ENCODE results near the gene SNX30.
A peak's percentile ranks its signal among the peaks of the same experiment; 100 is the strongest.
"Not testable (repeated sequence)": the region's sequence is repeated elsewhere in the genome, so short reads cannot be mapped to it uniquely, and the experiment has no call there.

Gene SNX30
- total RNA-seq: 30.6 to 31.7 reads per million in 2 donors

GRCh38 chr9:112750016-112750763, at the start of gene SNX30:
Gene SNX30 (plus strand): TSS chr9:112750760. CDS start chr9:112751002, 242 bp downstream.
- DNase-seq: peak; percentile 45 to 91 (median 69)

GRCh38 chr9:112703304-112703703, 47.3 kb upstream of the SNX30 start:
- DNase-seq: no peak

GRCh38 chr9:112705768-112706427, 44.7 kb upstream of the SNX30 start:
- DNase-seq: no peak

- DNase-seq: no peak
Measured at GRCh38 chr9:112711050-112711689, 39.4 kb upstream of the SNX30 start.

- no peak for DNase-seq
Measured at GRCh38 chr9:112712678-112713077, 37.9 kb upstream of the SNX30 start.

- peak; percentile 96 to 99 (median 97) for DNase-seq
Measured at GRCh38 chr9:112717661-112718331, 32.8 kb upstream of the SNX30 start, which contains the start of gene INIP. Gene INIP (minus strand): TSS chr9:112718117. CDS start chr9:112716485, 1,632 bp downstream.

GRCh38 chr9:112719241-112719691, 31.3 kb upstream of the SNX30 start:
- peak in 1 of 5 experiments; percentile 75 for DNase-seq

GRCh38 chr9:112719696-112720095, 30.9 kb upstream of the SNX30 start:
- no peak for DNase-seq

GRCh38 chr9:112720113-112720780, 30.3 kb upstream of the SNX30 start:
- no peak for DNase-seq

- DNase-seq: not testable (repeated sequence)
Measured at GRCh38 chr9:112722749-112723148, 27.8 kb upstream of the SNX30 start.

GRCh38 chr9:112725961-112726360, 24.6 kb upstream of the SNX30 start:
- no peak for DNase-seq

GRCh38 chr9:112726428-112726827, 24.1 kb upstream of the SNX30 start:
- no peak for DNase-seq

- no peak for DNase-seq
Measured at GRCh38 chr9:112728401-112728800, 22.2 kb upstream of the SNX30 start.

- DNase-seq: no peak
Measured at GRCh38 chr9:112731971-112732370, 18.6 kb upstream of the SNX30 start.

GRCh38 chr9:112734892-112735291, 15.7 kb upstream of the SNX30 start:
- DNase-seq: peak in 2 of 5 experiments; percentile 63 to 84

GRCh38 chr9:112743216-112743836, 7.2 kb upstream of the SNX30 start:
- no peak for DNase-seq

GRCh38 chr9:112744177-112744576, 6.4 kb upstream of the SNX30 start:
- no peak for DNase-seq

GRCh38 chr9:112747094-112747493, 3.5 kb upstream of the SNX30 start:
- no peak for DNase-seq

- no peak for DNase-seq
Measured at GRCh38 chr9:112750764-112751055, 150 bp downstream of the SNX30 start.

GRCh38 chr9:112751056-112751795, 666 bp downstream of the SNX30 start:
- DNase-seq: peak; percentile 8 to 79 (median 13)

All from T-helper 2 cell (primary cell).